Peyer's patch (tissue), 4 donors: ENCODE results near the gene MYO1D.

ENCODE experiments used
- CTCF ChIP-seq, 6 experiments: fragments of 450-650 bp in 4 of 6; fragments of 200-600 bp in 2 of 6; sonication (generic) in 1 of 6; IDR thresholded peaks; one replicate each; pipeline ENCODE4 v1.5.1; 2017 to 2019; ENCODE audit warnings: antibody characterized with exemption in 6 of 6, mild to moderate bottlenecking in 3 of 6, moderate library complexity in 1 of 6
- POLR2A ChIP-seq, 2 donors: fragments of 450-650 bp; IDR thresholded peaks; one replicate each; pipeline ENCODE4 v1.5.1; 2017; ENCODE audit warnings: antibody characterized with exemption in 2 of 2, mild to moderate bottlenecking in 2 of 2, moderate library complexity in 2 of 2

- TF ChIP-seq CTCF (IDR thresholded peaks at IDR 0.05) (no peak), POLR2A (IDR thresholded peaks at IDR 0.05) (no peak)
Observed at GRCh38 chr17:32696426-32696825, 180.5 kb downstream of the MYO1D start.
